HFF-Myc (cell line): ENCODE results near the gene TYW1.
"Not testable (repeated sequence)": the region's sequence is repeated elsewhere in the genome, so short reads cannot be mapped to it uniquely, and the experiment has no call there.

ENCODE experiments used
- DNase-seq: peaks from one replicate; pipeline ENCODE4 v3.0.0-alpha.2; 2011; ENCODE audit warnings: low read depth; ENCODE audit errors: extremely low read depth
- H3K4me3 ChIP-seq: replicated peaks from 2 replicates; pipeline ENCODE4 v1.5.1; 2011; ENCODE audit warnings: low read depth, mild to moderate bottlenecking, control low read depth, low read length
- CTCF ChIP-seq: IDR thresholded peaks from 2 replicates; pipeline ENCODE4 v1.5.1; 2012; ENCODE audit warnings: mild to moderate bottlenecking, low read depth, low read length, control low read depth; ENCODE audit errors: missing control alignments

The TYW1 gene

GRCh38 chr7:66957595-66958290 is 38.9 kb upstream of the TYW1 start:
- H3K4me3 ChIP-seq = no peak overlapping the region
- DNase-seq = no peak
- TF ChIP-seq CTCF = no peak

- DNase-seq = no peak
Observed at GRCh38 chr7:66958538-66959350, 37.9 kb upstream of the TYW1 start.

GRCh38 chr7:66960192-66960591 is 36.4 kb upstream of the TYW1 start:
- no peak for TF ChIP-seq CTCF
- H3K4me3 ChIP-seq = no peak overlapping the region
- DNase-seq = no peak

More at GRCh38 chr7:66958538-66959350, 37.9 kb upstream of the TYW1 start:
- H3K4me3 ChIP-seq = no peak overlapping the region
- no peak for TF ChIP-seq CTCF

- no peak for TF ChIP-seq CTCF
- no peak overlapping the region for H3K4me3 ChIP-seq
- no peak for DNase-seq
Observed at GRCh38 chr7:66961096-66961495, 35.5 kb upstream of the TYW1 start.

- no peak overlapping the region for H3K4me3 ChIP-seq
- TF ChIP-seq CTCF = no peak
- DNase-seq = peak; percentile 71
Observed at GRCh38 chr7:66964411-66964810, 32.2 kb upstream of the TYW1 start.

GRCh38 chr7:66967029-66967428 is 29.6 kb upstream of the TYW1 start:
- H3K4me3 ChIP-seq = no peak overlapping the region
- TF ChIP-seq CTCF = no peak
- DNase-seq = no peak

GRCh38 chr7:66969001-66969400 is 27.6 kb upstream of the TYW1 start:
- not testable (repeated sequence) for DNase-seq, H3K4me3 ChIP-seq
